CD4-positive, alpha-beta T cell treated with Interleukin-6 for 4 hours (primary cell): ENCODE results near the gene ASPRV1.

Experiments
- DNase-seq: peaks from one replicate; pipeline ENCODE4 v3.0.0-alpha.2; 2020; ENCODE audit warnings: mixed read lengths

ASPRV1 gene

GRCh38 chr2:69937968-69938367, 23.5 kb downstream of the ASPRV1 start:
- no peak for DNase-seq

DNA sequence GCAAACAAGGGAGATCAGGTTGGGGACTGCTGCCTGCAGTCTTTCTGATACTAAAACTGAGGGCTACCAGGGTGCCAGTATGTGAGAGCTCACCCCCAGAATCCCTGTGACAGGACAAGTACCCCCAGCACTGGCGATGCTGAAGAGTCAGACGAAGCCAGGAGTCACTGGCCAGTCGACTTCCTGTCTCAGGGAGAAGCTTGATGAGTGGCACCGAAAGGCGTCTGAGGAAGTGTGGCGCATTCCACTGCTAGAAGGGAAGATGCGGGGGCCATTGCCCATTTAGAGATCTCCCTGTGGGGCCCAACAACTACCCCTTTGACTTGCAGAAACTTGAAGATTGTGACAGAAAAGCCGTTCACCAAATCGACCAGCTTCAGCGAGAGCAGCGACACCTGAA, 24.5 kb downstream of the ASPRV1 start:
- DNase-seq, result no peak

- no peak for DNase-seq
Observed at GRCh38 chr2:69935011-69935410, 26.4 kb downstream of the ASPRV1 start.

DNA sequence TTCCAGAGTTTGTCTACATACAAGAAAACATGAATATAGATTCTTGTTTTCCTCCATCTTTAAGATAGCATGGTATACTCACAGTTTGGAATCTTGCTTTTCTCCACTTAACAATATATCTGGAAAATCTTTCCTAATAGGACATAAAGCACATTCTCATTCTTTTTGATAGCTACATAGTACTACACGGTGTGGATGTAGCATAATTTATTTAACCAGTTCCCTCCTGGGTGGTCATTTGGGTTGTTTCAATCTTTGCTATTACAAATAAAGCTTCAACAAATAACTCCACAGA, 26.9 kb downstream of the ASPRV1 start:
- no peak for DNase-seq

DNA sequence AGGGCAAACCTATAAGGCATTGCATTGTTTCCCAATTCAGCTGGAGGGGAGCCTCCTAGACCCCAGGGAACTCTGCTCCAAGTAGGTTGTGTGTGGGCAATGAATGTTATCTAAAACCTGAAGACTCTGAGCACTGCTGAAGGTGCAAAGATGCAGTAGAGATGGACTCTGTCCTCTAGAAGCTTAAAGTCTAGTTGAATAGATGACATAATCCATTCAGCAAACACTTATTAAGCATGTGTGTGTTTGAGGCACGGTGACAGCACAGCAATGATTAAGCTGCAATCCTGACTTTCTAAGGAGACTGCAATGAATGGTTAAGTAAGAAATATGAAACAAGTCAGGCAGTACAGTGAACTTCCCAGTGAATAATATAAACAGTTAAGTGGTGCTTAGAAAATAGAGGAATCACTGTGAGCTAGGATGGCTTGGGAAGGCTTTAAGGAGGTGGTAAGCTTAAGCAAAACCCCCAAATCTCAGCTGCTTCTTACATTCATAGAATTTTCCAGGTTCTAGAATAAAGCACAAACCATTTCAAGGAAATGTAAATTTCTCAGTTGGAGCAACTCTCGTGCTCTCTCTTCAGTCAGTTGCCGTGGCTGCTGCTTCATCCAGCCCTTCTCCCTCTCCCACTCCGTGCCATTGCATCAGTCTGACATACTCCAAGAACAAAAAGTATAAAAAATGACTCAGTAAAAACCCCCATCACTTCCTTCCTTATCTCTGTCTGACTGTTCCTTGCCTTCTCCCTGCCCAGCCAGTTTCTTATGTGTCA, 27.4 kb downstream of the ASPRV1 start:
- no peak for DNase-seq

DNA sequence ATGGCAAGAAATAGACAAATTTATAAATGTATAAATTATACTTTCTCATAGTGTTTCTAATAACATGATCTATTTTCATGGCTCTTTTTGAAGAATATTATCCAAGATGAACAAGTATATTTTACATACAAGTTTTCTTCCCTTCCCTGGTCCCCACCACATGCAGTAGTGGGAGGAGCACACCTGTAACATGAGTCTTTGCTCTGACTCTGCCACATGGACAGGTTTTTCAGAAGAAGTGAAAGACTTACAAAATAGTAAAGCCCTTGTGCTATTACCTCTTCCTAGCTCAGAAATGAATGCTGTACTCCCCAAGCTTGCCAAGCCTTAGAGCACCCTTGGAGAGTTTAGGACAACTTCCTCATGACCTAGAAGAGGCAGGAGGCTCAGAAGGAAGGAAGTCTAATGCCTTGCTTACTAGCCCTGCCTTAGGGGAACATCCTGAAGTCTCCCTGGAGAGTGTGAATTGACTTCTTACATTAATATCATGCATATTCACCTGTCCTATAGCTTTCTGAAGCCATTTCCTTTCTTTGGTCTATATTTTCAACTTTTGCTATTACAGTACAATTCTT, 28.1 kb downstream of the ASPRV1 start:
- DNase-seq, result no peak

DNA sequence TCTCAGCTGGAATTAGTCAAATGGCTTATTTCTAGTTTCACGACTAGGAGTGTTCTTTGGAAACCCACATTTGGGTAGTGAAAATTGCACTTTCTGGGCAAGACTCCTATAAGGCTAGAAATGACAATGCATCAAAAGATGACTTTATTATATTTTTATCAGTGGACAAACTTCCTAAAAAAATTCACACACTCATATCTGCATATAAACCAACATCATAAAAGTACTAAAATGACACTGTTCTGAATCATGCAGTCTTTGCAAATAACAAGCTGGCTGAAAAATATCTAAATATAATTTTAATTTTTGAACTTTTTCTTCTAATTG, 28.9 kb downstream of the ASPRV1 start:
- DNase-seq, result no peak

DNA sequence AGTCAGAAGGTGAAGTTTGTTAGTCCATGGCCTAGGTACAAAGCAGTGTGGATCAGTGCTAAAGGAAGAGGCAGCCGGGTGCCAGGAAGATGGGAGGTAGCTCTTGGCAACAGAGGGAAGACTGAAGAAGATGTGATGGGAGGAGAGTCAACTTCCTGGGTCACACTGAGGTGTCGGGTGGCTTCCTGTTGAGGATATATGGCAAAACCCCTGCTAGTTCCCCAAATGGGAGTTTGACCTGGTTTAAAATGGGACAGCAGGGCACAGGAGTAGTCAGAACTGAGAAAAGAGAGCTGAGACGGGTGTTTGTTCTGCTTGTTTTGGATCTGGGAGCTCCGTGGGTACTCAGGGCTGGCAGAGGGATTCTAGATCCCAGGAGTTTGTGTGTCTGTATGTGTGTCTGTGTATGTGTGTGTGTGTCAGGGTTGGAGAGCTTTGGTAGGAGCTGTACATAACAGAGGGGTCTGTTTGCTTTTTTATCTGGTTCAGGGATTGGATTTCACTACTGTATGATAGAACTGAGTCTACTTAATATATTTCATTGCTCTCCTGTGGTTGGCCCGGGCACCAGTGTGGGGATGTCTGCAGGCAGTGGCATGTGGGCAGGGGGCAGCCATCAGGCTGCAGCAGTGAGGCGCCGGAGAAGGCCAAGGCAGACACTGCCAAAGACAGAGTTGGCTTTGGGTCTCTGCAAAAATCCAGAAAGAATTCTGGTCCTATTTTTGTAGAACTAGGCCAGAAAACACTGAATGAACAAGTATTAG, 29.4 kb downstream of the ASPRV1 start:
- no peak for DNase-seq

DNA sequence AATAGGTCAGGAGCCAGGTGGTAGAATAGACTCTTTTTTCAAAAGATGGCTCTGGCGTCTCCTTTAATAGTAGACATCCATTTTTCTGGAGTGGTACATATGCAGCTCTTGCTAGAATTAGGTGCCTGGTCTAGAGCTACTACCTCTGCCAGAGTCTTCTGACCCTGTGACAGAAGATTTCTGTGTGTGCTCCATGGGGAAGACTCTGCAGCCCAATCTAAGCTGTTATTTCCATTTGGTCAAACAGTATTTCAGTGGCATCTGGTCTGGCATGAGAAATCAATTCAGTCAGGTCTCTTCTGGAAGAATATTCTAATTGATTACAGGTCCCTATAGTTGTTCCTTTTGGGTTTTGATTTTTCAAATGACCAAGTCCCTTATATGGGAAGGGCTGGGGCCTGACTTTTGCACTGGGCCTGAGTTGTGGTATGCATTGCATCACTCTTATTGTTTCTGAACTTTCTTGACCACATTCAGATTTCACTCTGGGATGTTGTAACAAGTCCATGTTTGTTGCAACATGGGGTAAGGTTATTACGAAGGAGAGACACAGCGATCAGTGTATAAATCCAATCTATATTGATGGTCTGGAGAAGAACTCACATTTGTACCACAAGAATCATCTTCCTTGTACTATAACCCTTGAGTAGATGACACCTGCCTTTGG, 34.4 kb downstream of the ASPRV1 start:
- no peak for DNase-seq

DNA sequence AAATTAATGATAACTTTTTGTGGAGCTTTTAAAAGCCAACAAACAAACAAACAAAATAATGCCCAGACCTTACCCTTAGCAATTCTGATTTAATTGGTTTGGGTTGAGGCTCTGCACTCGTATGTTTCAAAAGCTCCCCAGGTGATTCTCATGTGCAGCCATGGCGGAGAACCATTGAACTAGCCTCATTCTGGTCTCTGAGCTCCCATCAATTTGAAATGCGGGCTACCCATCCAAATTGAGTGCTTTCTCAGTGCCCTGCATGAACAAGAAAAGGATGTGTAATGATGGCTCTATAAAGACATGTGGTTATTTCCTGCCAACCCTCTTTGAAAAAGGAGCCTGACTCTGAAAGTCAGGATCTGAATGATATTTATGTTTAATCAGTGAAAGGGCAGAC, 38.3 kb downstream of the ASPRV1 start:
- DNase-seq, result no peak

DNA sequence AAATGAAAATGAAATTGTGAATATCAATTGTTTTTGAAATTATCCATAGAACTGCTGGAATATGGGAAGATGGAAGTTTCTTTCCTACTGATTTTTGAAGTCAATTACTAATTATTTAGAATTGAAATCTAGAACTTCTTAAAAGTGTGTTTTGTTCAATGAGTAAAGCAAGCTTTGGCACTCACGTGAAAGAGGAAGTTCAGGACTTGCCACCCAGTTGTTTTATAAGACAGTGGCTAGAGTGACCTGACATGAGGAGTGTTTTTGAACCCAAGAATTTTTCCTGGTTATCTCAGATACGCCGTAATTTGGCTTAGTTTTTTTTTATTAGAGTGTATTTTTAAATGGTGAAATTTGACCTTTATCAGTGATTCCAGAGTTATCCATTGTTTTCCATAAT, 43.0 kb downstream of the ASPRV1 start:
- no peak for DNase-seq

- DNase-seq, result no peak
Observed at GRCh38 chr2:69917852-69918251, 43.6 kb downstream of the ASPRV1 start.

GRCh38 chr2:69916106-69916505, 45.3 kb downstream of the ASPRV1 start:
- no peak for DNase-seq

DNA sequence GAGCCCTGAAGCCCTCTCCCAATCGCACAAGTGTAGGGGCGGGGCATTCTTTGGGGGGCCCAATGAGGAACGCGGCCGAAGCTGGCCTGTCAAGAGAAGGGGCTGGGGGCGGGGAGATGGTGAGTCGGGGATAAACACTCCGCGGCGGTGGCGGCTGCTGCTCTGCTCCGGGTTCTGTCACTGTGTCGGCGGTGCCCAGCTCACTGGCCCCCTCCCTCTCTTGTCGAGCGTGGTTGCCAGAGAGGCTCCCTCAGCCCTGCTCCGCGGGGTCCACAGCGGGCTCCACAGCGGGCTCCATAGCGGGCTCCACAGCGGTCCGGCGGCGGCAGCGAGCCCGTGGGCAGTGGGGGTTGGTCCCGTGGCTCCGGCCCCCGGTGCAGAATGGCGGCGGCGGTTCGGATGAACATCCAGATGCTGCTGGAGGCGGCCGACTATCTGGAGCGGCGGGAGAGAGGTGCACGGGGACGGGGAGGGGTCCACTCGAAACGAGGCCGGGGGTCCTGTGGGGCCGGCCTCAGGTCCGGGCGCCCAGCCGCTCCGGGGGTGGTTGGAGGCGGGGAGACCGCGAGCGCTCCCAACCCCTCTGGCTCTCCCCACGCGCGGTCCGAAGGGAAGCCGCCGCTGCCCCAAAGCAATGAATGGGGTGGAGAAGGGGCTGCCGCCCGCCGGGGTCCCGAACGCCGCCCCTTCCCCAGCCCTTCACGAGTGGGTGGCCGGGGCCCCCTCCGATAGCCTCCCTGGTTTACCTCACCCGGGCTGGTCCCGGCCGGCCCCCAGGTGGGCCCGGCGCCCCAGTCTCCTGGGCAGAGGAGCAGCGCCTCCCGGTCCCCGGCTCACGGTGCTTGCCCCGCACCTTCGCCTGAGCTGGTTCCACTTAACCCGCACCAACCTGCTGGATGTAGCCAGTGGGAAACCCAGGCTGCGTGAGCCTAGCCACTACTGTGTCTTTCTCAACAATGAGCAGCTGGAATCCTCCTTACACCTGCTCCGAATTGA, 46.2 kb downstream of the ASPRV1 start, which contains the start of gene MXD1:
Gene MXD1 (plus strand): TSS at position 160 of the 996 bp plus-strand sequence. CDS start 222 bp downstream, at position 382.
- peak; percentile 15 for DNase-seq

DNA sequence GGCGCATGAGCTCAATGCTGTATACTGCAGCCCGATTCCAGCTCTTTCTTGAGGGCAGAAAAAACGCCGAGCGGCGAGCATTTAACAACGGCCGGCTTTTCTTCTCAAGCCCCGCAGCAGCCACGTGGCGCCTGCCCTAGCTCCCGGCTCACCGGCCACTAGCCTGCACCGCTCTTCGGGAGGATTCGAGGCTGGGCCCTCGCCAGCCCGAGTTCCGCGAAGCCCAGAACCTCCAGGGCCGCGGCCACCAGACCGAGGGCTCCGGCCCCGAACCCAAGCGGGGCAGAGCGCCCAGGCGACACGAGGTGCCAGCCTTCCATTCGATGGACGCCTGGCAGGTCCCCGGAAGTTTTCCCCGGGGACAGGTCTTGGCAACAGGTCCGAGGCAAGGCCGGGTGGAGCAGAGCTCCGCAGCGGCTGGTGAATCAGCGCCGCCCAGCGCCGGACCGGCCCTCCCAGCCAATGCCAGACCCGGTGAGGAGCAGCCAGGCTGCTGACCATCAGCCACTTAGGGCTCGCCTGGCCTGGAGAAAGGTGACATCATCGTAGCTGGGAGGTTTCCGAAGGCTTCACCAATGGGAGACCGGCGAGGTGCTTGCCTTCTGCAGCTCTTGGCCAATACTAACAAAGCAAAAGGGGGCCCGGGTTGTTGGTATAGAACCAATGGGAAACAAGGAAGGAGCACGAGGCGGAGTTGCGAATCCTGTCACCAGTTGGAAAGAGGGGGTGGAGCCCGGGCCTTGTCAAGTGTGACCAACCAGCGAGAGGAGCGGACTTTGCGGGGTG, 47.1 kb downstream of the ASPRV1 start:
- peak; percentile 100 for DNase-seq

- no peak for DNase-seq
Observed at GRCh38 chr2:69911985-69912563, 49.4 kb downstream of the ASPRV1 start.
